Endothelial cell (in vitro differentiated cells): Measurements from ENCODE around the gene HCFC2. TPM values are rescaled to one million over a fixed set of nuclear protein-coding genes. Genes with fewer than 3 reads are reported as not detected.

Experiments used
- DNase-seq: peaks from one replicate; pipeline ENCODE4 v3.0.0; 2021; ENCODE audit warnings: low spot score
- H3K27ac Mint-ChIP-seq: one replicate; pipeline ENCODE4 v1.8.0; 2021; ENCODE audit warnings: mixed read lengths, inconsistent platforms; ENCODE audit not compliant: unreplicated experiment
- H3K27me3 Mint-ChIP-seq: one replicate; pipeline ENCODE4 v1.8.0; 2021; ENCODE audit warnings: mild to moderate bottlenecking, moderate library complexity, mixed read lengths, inconsistent platforms; ENCODE audit not compliant: unreplicated experiment
- H3K36me3 Mint-ChIP-seq: one replicate; pipeline ENCODE4 v1.8.0; 2021; ENCODE audit warnings: mild to moderate bottlenecking, low read depth, mixed read lengths, inconsistent platforms; ENCODE audit not compliant: unreplicated experiment
- H3K4me1 Mint-ChIP-seq: one replicate; pipeline ENCODE4 v1.8.0; 2021; ENCODE audit warnings: mild to moderate bottlenecking, mixed read lengths, inconsistent platforms; ENCODE audit not compliant: unreplicated experiment
- H3K4me3 Mint-ChIP-seq: one replicate; pipeline ENCODE4 v1.8.0; 2021; ENCODE audit warnings: mild to moderate bottlenecking, mixed read lengths, inconsistent platforms; ENCODE audit not compliant: unreplicated experiment
- H3K9me3 Mint-ChIP-seq: one replicate; pipeline ENCODE4 v1.8.0; 2021; ENCODE audit warnings: mixed read lengths, inconsistent platforms; ENCODE audit not compliant: unreplicated experiment
- CTCF ChIP-seq: fragments of 200-600 bp; sonication (generic); IDR thresholded peaks from one replicate; pipeline ENCODE4 v1.5.0; 2021; ENCODE audit warnings: antibody characterized with exemption; ENCODE audit not compliant: unreplicated experiment
- total RNA-seq: library from RNA; stranded (reverse); fragmentation: NEBNext Ultra II Directional; extraction: Animal tissue kit (Norgen Biotek cat#: 25700); gene quantifications from one replicate; pipeline ENCODE4 v1.2.1, GENCODE V29; 2021; ENCODE audit not compliant: unreplicated experiment

HCFC2 gene
- total RNA-seq, 1 donor from 2014 or later = 13.3 TPM

- TF ChIP-seq CTCF = no peak
- no peaks in the 10 kb centered on the region for H3K9me3 Mint-ChIP-seq
- DNase-seq = no peak
- no peaks in the 10 kb centered on the region for H3K27me3 Mint-ChIP-seq
- H3K4me3 Mint-ChIP-seq = no peak overlapping the region
- no peak overlapping the region for H3K27ac Mint-ChIP-seq
- peaks cover 7% of the 10 kb centered on the region for H3K36me3 Mint-ChIP-seq
- H3K4me1 Mint-ChIP-seq = no peaks in the 10 kb centered on the region
Observed at GRCh38 chr12:104121001-104121400, 56.7 kb downstream of the HCFC2 start.

GRCh38 chr12:104122298-104122697 is 58.0 kb downstream of the HCFC2 start:
- H3K9me3 Mint-ChIP-seq = no peaks in the 10 kb centered on the region
- no peak for DNase-seq
- no peaks in the 10 kb centered on the region for H3K4me1 Mint-ChIP-seq
- no peaks in the 10 kb centered on the region for H3K27me3 Mint-ChIP-seq
- H3K4me3 Mint-ChIP-seq = no peak overlapping the region
- peaks cover 7% of the 10 kb centered on the region for H3K36me3 Mint-ChIP-seq
- H3K27ac Mint-ChIP-seq = no peak overlapping the region
- TF ChIP-seq CTCF = no peak

GRCh38 chr12:104126548-104126947 is 62.2 kb downstream of the HCFC2 start:
- no peak for DNase-seq
- no peaks in the 10 kb centered on the region for H3K9me3 Mint-ChIP-seq
- peaks cover 5% of the 10 kb centered on the region for H3K36me3 Mint-ChIP-seq
- no peaks in the 10 kb centered on the region for H3K4me1 Mint-ChIP-seq
- H3K27ac Mint-ChIP-seq = no peak overlapping the region
- no peak overlapping the region for H3K4me3 Mint-ChIP-seq
- no peaks in the 10 kb centered on the region for H3K27me3 Mint-ChIP-seq
- no peak for TF ChIP-seq CTCF

- no peak for TF ChIP-seq CTCF
- H3K9me3 Mint-ChIP-seq = no peaks in the 10 kb centered on the region
- H3K27me3 Mint-ChIP-seq = no peaks in the 10 kb centered on the region
- no peak overlapping the region for H3K27ac Mint-ChIP-seq
- DNase-seq = no peak
- no peak overlapping the region for H3K4me3 Mint-ChIP-seq
- H3K4me1 Mint-ChIP-seq = peaks cover 2% of the 10 kb centered on the region
- H3K36me3 Mint-ChIP-seq = peaks cover 7% of the 10 kb centered on the region
Observed at GRCh38 chr12:104130760-104131159, 66.4 kb downstream of the HCFC2 start.

GRCh38 chr12:104131609-104132008 is 67.3 kb downstream of the HCFC2 start:
- Mint-ChIP-seq H3K36me3 (peaks cover 7% of the 10 kb centered on the region), H3K4me1 (peaks cover 9% of the 10 kb centered on the region), H3K9me3 (no peaks in the 10 kb centered on the region), H3K4me3 (no peak overlapping the region), H3K27me3 (no peaks in the 10 kb centered on the region), H3K27ac (no peak overlapping the region)
- TF ChIP-seq CTCF = no peak
- no peak for DNase-seq
